HG03064 (cell line): ENCODE measurements around the gene SERPINB5.
"Not testable (repeated sequence)": the region's sequence is repeated elsewhere in the genome, so short reads cannot be mapped to it uniquely, and the experiment has no call there.

Experiments
- ATAC-seq: cut with Tn5 transposase; IDR thresholded peaks from one replicate; pipeline ENCODE4 v1.9.1; 2021; ENCODE audit warnings: low read depth; ENCODE audit not compliant: unreplicated experiment

Gene SERPINB5, protein sequence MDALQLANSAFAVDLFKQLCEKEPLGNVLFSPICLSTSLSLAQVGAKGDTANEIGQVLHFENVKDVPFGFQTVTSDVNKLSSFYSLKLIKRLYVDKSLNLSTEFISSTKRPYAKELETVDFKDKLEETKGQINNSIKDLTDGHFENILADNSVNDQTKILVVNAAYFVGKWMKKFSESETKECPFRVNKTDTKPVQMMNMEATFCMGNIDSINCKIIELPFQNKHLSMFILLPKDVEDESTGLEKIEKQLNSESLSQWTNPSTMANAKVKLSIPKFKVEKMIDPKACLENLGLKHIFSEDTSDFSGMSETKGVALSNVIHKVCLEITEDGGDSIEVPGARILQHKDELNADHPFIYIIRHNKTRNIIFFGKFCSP

DNA sequence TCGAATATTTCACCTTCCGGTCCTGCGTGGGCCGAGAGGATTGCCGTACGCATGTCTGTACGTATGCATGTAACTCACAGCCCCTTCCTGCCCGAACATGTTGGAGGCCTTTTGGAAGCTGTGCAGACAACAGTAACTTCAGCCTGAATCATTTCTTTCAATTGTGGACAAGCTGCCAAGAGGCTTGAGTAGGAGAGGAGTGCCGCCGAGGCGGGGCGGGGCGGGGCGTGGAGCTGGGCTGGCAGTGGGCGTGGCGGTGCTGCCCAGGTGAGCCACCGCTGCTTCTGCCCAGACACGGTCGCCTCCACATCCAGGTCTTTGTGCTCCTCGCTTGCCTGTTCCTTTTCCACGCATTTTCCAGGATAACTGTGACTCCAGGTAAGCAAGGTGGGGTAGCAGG lies at the start of gene SERPINB5:
SERPINB5 (plus strand) TSS at position 291 of the 400 bp plus-strand sequence. CDS start 7,471 bp downstream, outside the sequence.
- ATAC-seq: no peak

DNA sequence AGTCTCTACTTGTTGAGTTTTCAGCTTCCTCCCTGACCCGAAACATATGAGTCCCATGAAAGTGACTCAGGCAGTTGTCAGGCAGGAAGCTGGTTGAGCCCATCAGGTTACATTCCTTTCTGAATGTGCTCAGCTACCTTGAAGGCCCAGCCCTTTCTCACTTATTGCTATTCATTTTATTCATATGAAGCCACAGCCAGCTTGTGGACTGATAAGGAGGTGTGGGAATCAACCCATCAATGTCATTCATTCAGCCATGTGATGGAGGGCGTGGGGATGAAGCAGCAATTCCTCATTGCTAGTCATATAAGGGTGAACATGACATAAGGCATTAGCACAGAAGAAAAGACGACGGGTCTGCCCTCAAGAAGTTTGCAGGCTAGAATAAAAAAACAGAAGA lies 49.2 kb upstream of the SERPINB5 start:
- ATAC-seq: no peak

DNA sequence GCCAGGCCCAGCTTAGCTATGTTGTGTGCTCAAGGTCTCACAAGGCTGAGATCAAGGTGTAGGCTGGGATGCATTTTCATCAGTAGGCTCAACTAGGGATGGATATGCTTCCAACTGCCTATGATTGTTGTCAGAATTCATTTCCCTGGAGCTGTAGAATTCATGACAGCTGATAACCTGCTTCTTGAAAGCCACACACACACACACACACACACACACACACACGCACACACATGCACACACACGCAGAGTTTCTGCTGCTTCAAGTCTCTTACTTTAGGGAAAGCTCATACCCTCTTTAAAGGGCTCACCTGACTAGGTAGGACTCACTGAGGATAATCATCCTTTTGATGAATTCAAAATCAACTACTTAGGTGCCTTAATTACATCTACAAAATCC lies 46.2 kb upstream of the SERPINB5 start:
- ATAC-seq: no peak

DNA sequence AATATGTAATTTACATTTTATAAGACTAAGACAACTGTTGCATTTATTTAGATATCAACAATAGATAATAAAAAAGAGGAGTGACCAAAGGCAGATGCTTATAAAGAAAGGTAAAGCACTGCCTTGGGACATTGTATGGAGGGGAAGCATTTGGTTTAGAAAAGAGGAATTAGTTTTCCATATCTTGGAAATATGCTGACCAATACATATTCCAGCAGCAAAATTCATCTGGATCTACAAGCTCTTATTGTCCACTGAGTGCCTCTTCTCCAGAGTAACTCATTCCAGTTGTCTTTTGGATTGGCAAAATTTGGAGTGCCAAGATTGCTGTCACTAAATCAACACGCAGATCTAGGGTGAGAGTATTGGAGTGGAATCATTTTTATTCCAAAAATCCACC lies 45.6 kb upstream of the SERPINB5 start:
- no peak for ATAC-seq

DNA sequence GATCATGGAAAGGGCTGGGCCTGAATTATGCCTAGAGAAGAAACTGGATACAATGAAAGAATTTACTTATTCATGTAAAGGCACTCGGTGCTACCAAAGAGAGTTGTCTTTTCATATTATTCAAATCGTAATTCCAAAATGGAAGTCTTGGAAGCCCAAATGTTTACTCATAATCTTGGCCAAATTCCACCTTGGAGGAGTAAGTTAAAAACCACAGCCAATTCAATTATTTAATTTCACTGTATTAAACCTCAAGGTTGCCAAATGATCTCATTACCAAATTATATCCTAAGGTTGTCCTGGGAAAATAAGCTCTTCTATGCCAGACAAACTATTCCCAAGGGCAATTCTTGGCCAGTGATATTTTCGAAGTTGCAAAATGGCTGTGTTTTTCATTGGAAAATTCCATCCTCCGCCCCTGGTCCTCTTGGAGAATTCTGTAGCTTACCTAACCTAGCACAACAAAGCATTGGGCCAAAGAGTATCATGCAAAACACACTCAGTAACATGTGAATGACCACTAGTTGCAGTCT lies 43.4 kb upstream of the SERPINB5 start:
- no peak for ATAC-seq

DNA sequence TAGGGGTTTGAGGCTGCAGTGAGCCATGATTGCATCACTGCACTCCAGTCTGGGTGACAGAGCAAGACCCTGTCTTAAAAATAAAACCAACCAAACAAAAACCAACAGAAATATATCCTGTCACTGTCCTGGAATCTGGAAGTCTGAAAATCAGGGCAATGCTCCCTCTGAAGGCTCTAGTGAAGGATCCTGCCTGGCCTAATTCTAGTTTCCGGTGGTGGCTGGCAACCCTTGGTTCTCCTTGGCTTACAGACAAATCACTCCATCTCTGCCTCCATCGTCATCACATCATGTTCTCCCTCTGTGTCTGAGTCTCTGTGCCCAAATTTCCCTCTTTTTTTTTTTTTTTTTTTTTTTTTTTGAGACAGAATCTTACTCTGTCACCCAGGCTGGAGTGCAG lies 38.6 kb upstream of the SERPINB5 start:
- no peak for ATAC-seq

DNA sequence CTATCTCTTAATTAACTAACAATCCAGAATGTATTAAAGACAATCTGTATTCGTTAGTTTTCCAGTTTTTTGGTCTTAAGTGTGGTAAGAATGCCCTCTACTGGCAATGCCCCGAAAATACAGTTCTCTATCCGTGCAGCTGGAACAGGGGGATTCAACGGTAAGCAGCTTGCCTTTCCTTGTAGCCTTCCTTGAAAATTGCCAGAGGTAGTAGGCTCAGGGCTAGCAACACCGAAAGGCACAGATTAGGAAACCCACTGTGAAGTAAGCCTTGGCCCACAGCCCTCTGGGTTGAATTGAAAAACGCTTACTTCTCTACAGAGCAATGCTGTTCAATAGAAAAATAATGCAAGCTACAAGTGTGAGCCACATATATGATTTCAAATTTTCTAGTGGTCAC lies 37.4 kb upstream of the SERPINB5 start:
- ATAC-seq: no peak

DNA sequence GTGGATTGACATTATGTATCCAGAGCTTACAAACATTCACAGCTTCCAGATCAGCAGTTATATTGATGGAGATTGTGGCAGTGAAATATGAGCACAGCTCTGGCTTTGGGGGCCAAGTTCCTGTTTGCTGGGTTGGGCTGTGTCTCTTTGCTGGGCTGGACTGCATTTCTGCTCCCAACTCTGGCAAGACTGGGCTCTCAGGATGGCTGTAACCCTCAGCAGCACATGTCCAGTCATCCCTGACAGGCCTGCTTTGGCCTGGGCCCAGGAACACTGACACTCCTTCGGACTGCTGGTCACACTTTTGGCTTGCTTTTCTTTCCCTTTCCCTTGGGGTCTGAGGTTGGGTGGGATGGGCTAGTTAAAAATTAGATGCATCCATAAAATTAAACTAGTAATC lies 36.5 kb upstream of the SERPINB5 start:
- no peak for ATAC-seq

DNA sequence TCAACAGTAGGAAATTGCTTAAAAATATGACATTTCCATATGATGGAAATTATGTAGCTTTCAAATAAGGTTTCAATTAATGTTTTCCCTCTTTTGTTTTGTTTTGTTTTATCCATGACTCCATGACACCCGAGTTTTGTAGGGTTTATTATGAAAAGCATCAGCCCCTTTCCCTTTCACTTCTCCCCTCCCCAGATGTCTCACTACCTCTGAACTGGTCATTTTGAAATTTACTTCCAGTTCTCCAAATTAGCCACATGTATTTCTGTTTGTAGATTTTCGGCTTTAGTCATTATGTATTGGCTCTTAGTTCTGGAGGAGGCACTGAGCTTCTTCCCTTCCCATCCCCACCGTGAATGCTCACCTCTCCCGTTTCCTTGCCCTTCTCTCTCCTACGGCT lies 35.9 kb upstream of the SERPINB5 start:
- no peak for ATAC-seq

DNA sequence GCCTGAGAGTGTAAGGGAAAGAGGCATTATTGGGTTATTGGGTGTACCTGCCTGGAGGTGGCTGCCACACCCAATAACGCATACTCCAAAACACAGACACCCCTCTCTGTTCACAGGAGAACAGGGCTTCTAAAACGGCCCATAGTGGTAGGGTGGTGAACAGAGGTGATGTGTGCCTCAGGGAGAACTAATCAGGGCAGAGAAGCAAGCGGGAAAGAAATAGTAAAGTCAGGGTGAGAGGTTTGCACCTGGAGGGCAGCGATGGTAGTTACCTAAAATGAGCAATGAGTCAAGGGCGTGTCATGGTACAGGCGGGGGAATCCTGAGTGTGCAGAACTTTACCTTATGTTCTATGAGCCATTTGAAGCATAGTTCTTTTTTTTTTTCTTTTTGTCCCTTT lies 32.9 kb upstream of the SERPINB5 start:
- ATAC-seq: no peak

DNA sequence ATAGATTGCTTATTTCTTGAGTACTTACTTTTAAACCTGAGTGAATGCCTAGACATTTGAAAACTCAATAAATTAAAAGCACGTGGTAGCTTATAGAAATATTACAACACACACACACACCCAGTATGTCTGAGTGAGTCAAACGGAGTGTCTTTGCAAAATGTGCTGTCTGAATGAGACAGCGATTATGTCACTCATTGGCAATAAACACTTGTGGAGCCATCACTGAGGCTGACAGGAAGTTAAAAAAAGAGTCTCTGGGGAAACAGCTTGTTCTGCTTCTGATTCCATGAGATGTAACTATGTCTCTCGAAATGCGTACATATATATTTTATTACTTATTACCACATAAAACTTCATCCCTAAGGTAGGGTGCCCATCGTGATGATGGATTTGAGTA lies 32.2 kb upstream of the SERPINB5 start:
- no peak for ATAC-seq

DNA sequence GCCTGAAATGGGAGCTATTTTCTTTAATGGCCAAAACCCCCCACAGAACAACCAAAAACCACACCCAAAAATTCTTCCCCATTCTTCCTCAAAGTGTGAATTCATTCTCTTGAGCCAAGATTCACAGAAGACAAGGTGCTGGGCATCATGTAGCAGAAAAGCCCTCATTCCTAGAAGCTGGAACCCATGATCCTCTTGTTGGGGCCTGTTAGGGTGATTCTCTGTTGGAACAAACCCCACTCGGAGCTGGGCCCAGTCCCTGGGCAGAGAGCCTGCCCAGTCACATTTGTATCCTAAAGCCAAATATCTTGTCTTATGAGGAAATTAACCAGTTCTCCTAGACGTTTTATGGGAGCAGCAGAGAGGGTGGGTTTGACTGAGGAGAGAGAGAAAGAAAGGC lies 31.7 kb upstream of the SERPINB5 start:
- ATAC-seq: no peak

DNA sequence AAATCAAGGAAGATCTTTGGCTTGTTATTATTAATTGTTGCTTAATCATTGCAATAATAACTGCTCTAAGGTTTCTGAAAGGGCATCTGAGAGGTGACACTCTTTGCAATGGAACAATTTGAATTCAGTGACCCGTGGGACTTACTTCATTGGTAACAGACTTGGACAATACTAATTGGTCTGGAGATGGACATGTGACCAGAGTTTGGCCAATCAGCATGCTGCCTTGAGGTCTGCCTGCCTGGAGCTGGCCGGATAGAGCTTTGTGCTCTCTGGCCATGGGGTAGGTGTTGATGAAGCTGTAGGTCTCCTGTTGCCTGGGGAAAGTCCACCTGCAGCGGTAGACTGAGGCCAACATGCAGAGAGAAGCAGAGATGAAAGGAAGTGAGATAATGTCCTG lies 30.5 kb upstream of the SERPINB5 start:
- no peak for ATAC-seq

DNA sequence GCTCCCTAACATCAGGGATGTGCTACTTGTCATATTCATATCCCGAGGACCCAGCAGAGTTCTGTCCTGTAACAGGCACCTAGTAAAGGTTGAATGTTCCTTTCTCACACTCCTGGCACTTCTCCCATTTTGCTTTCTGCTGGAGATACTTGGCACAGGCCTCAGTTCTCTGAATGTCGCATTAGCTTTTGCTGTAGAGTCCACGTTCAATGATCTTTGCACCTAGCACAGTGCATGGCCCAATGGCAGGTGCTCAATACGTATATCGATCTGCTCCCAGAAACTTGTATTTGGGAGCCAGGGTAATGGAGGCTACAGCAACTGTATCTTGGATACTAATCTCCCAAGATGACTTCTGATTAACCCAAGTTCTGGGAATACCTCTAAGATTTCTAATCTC lies 29.7 kb upstream of the SERPINB5 start:
- no peak for ATAC-seq

DNA sequence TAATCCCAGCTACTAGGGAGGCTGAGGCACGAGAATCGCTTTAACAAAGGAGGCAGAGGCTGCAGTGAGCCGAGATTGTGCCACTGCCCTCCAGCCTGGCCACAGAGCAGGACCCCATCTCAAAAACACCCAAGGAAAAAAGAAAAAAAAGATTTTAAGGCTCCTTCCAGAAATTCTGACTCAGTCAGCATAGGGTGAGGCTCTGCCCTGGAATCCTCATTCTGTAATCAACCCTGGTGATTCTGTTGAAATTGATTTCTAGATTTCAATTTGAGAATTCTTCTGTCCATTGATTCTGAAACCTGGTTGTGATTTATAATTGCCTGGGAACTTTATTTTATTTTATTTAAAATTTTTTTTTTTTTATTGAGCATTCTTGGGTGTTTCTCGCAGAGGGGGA lies 27.3 kb upstream of the SERPINB5 start:
- ATAC-seq: no peak

DNA sequence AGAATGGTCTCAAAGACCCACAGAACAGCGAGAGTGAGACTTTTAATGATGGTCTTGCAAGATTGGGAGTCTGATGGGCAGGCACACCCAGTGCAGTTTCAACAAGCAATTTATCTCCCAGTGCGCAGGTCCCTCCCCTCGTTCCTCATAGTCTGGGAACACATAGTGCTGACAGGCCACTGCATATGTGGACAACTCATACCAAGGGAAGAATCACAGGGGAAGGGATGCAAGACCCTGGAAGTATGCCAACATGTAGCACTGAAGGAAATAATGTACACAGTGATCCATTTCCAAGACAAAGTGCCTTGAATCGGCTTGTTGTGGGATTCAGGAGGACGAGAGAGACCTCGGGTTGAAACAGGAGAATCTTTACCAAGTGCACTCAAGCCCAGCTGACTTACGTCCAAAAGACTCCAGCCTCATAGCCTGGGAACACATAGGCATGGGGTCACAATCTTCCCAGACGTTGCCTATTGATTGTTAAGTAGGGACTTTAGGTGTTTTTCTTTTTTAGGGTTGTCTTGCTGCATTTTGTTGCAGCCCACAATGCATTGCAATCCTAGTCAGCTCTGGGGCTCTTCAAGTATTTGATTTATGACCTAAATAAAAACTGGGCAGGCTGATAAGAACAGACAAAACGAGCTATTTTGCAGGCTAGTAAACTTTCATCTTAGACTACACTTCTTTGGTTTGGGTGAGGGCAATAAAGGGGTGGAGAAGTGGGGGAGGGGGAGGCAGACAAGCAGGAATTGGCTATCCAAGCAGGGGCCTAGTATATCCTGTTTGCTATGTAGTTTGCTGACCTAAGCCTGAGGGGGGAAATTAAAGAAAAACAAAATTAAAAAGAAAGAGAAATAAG lies 24.7 kb upstream of the SERPINB5 start:
- no peak for ATAC-seq

DNA sequence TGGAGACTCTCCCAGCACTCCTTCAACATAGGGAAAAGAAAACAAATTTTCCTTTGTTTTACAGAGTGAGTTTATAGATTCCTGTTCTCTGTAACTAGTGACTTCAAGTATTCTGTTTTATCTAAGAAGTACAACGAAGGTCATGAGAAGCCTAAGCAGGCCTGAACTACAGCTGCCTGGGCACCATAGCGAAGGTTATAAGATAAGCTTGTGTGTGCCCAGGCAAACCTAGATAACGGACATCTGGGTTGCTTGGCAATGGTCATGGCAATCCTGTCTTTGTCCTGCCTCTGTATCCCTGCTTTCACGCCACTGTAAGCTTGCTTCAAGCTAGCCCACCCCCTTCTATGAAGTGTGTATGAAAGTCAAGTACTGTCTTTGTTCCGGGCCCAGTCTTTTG lies 24.0 kb upstream of the SERPINB5 start:
- not testable (repeated sequence) for ATAC-seq

DNA sequence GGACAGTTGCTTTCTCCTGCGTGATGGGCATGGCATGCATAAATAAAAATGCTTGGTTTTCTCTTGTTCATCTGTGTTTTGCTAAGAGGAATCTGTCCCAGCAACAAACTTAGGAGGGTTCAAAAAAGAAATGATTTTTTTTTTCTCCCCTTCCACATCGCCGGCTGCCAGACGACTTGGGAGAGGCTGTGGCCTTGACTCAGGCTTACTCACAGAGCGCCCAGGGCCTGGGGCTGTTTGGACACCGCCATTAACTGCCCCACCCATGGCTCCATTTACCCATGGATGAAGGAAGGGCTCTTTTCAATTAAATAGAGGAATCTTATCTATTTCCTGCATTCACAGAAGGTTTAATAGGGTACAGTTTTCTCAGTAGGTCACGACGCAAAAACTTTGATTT lies 22.3 kb upstream of the SERPINB5 start:
- ATAC-seq: no peak

DNA sequence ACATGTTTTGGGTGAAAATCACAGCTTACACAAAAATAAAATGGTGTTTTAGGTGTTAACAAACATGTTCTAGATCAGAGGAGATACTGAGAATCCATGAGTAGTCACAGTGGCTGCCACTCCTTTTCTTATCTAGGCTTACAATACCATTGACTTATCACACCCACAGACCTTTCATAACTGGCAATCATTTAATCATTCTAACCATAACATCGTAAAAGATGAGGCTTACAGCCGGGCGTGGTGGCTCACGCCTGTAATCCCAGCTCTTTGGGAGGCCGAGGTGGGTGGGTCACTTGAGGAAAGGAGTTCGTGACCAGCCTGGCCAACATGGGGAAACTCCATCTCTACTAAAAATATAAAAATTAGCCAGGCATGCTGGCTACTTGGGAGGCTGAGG lies 18.8 kb upstream of the SERPINB5 start:
- ATAC-seq: no peak

DNA sequence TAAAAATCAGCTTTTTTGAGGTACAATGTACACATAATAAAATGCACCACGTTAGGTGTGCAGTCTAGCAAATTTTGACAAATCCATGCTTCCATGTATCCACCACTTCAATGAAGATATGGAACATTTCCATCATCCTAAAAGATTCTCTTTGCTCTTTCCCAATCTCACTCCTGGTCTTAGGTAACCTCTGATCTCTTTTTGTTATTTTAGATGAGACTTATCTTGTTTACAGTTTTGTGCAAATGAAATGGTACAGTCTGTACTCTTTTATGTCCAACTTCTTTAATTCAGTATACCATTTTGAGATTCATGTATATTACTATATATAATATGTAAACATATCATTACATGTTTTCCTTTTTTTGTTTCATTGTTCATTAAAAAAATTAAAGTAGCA lies 16.3 kb upstream of the SERPINB5 start:
- ATAC-seq: no peak

DNA sequence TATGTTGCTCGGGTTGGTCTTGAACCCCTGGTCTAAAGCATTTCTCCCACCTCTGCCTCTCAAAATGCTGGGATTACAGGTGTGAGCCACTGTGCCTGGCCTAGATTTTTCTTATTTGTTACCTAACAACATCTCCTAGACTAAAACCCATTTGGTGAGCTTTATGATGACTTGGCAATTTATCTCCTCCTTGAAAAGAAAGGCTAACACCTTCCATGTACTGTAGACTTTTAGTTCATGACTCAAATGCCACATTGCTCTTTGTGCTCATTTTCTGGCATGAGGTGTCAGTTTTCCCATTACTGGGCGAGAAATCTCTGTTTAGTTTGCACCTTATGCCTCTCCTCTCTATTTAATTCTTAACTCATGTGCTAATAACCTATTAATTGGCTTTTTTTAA lies 12.3 kb upstream of the SERPINB5 start:
- no peak for ATAC-seq

DNA sequence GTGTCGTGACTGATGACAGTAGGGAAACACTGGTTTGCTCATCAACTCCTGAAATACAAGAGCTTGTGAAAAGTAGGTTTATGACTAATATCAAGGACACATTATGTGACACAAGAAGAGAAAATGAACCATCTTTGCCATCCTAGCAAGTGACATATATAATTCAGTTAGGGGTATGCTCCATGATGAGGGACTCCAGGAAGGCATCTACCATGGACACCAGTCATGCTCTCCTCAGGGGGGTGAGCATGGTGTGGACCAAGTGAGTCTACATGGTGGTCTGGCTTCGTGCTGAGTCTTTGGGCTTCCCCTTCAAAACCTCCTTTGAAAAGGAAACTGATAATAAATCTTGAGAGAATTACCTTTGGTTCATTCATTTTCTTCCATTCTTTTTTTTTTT lies 11.7 kb upstream of the SERPINB5 start:
- ATAC-seq: no peak
